HG03159 (cell line): ENCODE data around the gene AP1S3.
"Not testable (repeated sequence)": the region's sequence is repeated elsewhere in the genome, so short reads cannot be mapped to it uniquely, and the experiment has no call there.

Source experiments
- ATAC-seq: cut with Tn5 transposase; IDR thresholded peaks from one replicate; pipeline ENCODE4 v1.9.1; 2021; ENCODE audit warnings: mild to moderate bottlenecking, moderate library complexity; ENCODE audit not compliant: unreplicated experiment

The AP1S3 gene

GRCh38 chr2:223854741-223855140 is 17.4 kb upstream of the AP1S3 start:
- no peak for ATAC-seq

GRCh38 chr2:223853425-223853837 is 16.0 kb upstream of the AP1S3 start:
- no peak for ATAC-seq

- ATAC-seq: no peak
Measured at GRCh38 chr2:223852281-223852795, 15.0 kb upstream of the AP1S3 start.

GRCh38 chr2:223847410-223847809 is 10.0 kb upstream of the AP1S3 start:
- no peak for ATAC-seq

- no peak for ATAC-seq
Measured at GRCh38 chr2:223846515-223846914, 9.1 kb upstream of the AP1S3 start.

GRCh38 chr2:223841436-223842190 is 4.2 kb upstream of the AP1S3 start:
- no peak for ATAC-seq

GRCh38 chr2:223835701-223836532 is 1.5 kb downstream of the AP1S3 start:
- peak; percentile 66 for ATAC-seq

- ATAC-seq: no peak
Measured at GRCh38 chr2:223834431-223834830, 3.0 kb downstream of the AP1S3 start.

GRCh38 chr2:223832241-223832903 is 5.0 kb downstream of the AP1S3 start:
- ATAC-seq: no peak

- ATAC-seq: no peak
Measured at GRCh38 chr2:223829128-223829527, 8.3 kb downstream of the AP1S3 start.

- ATAC-seq: no peak
Measured at GRCh38 chr2:223828314-223828713, 9.1 kb downstream of the AP1S3 start.

GRCh38 chr2:223826995-223827394 is 10.4 kb downstream of the AP1S3 start:
- no peak for ATAC-seq

- ATAC-seq: no peak
Measured at GRCh38 chr2:223824301-223824700, 13.1 kb downstream of the AP1S3 start.

GRCh38 chr2:223822818-223823217 is 14.6 kb downstream of the AP1S3 start:
- ATAC-seq: no peak

GRCh38 chr2:223820549-223820948 is 16.8 kb downstream of the AP1S3 start:
- ATAC-seq: no peak

- ATAC-seq: no peak
Measured at GRCh38 chr2:223819891-223820290, 17.5 kb downstream of the AP1S3 start.

- no peak for ATAC-seq
Measured at GRCh38 chr2:223815884-223816570, 21.4 kb downstream of the AP1S3 start.

- ATAC-seq: no peak
Measured at GRCh38 chr2:223815186-223815883, 22.0 kb downstream of the AP1S3 start.

- not testable (repeated sequence) for ATAC-seq
Measured at GRCh38 chr2:223814764-223815163, 22.6 kb downstream of the AP1S3 start.

GRCh38 chr2:223813329-223813728 is 24.1 kb downstream of the AP1S3 start:
- no peak for ATAC-seq
